Inflammatory macrophage treated with lipopolysaccharide for 1 hour (primary cell): ENCODE results near the gene ROBO2.

Experiments
- DNase-seq, 2 donors: peaks; one replicate each; pipeline ENCODE4 v3.0.0-alpha.2; 2020 to 2022

Gene ROBO2

GRCh38 chr3:77524946-77525682, 485.2 kb downstream of the ROBO2 start:
- no peak for DNase-seq

- DNase-seq = no peak
Observed at GRCh38 chr3:77526573-77527113, 486.7 kb downstream of the ROBO2 start.

DNA sequence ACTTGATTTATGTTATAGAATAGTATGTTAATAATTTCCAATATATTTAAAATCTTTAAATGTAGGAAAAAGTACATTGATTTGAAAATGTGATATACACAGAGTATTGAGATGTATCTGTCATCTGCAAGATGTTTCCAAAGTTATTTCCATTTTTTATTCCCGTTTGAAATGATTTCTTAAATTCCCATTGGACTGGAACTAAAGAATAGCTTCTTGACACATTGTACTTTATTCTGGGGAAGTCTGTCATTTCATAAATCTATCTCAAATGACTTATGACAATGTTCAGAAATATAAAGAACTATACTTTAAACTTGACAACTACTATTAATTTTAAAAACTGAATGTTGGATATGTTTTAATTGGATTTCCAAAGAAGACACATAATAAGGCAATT, 489.6 kb downstream of the ROBO2 start:
- no peak for DNase-seq

DNA sequence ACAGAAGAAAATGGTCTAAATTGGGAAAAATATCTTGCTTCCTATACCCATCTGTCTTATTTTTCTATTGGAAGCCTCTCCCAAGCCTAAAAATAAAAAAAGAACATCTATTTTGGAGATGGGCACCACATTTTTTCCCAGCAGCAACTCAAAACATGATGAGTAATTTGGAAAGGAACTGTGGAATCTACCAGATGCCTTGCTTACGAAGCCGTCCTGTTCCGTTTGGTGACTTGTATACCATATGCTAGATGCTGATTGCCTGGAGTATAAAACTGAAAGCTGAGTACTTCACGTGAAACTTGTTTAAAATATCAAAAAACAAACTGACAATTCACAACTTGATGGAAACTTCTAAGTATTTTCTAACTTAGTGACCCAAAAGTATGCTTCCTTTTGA, 491.0 kb downstream of the ROBO2 start:
- DNase-seq = no peak

- DNase-seq = no peak
Observed at GRCh38 chr3:77535116-77535515, 495.2 kb downstream of the ROBO2 start.

GRCh38 chr3:77536038-77536775, 496.3 kb downstream of the ROBO2 start:
- DNase-seq = no peak

GRCh38 chr3:77539014-77539413, 499.1 kb downstream of the ROBO2 start:
- no peak for DNase-seq

DNA sequence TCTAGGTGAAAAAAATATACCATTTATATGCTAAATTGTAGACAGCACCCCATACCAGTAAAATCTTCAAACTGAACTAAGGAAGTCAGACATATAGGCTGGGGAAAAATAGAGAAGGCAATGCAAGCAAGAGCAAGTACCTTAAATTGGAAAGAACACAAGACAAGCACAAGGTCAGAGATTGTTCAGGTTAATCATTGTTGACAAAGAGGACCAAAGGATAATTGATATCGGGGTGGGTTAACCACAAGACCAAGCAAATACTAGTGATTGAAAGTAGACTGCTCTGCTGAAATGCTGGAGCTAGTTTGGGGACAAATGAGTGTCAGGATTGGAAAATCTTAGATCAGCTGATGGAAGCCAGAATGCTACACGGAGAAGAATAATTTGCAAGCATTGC, 499.8 kb downstream of the ROBO2 start:
- DNase-seq = no peak

- no peak for DNase-seq
Observed at GRCh38 chr3:77541203-77541922, 501.5 kb downstream of the ROBO2 start.

DNA sequence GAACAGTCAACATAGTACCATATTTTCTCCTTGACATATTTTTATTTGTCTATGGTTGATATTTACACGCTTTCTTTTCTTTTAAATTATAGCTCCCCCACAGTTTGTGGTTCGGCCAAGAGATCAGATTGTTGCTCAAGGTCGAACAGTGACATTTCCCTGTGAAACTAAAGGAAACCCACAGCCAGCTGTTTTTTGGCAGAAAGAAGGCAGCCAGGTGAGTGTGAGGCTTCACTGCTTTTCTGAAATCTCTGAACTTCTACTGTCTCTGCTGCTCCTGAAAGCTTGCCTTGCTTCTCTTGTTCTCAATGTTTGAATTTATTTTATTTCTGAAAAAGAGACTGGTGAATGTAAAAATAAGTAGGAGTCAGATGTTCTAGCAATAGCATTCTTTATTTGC, 506.3 kb downstream of the ROBO2 start:
- no peak for DNase-seq

DNA sequence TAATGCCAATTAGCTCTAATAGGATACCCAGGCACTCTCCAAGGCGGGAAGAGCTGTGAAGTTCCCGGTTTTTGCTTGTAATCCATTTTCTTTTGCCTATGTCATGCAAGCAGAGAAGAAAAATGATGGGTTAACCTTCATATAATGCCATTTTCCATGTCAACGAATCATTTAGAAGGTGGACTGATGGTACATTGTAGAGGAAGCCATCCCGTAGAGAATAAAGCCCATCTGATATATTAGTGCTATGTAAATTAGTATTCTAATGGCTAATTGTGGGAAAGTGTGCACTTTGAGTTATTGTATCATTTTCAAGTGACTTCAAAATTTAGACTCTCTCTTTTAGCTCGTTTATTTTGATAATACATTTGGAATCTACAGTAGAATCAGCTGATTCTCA, 509.1 kb downstream of the ROBO2 start:
- no peak for DNase-seq

- no peak for DNase-seq
Observed at GRCh38 chr3:77553240-77553639, 513.3 kb downstream of the ROBO2 start.

DNA sequence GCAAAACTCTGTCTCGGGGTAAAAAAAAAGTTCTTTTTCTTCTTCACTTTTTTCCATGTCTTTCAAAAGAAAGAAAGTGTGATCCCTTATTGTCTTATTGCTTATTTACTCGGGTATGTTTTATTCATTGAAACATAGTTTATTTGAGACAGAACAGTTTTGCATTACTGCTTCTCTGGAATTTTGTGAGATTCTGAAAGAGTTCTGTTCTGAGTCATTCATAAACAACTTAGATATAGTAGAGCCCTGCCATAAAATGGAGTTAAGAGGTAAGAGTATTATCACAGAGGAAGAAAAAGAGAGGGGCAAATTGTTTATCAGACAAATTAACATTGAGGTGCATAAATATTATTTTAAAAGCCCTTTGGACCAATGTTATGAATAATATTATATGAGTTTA, 522.2 kb downstream of the ROBO2 start:
- no peak for DNase-seq

DNA sequence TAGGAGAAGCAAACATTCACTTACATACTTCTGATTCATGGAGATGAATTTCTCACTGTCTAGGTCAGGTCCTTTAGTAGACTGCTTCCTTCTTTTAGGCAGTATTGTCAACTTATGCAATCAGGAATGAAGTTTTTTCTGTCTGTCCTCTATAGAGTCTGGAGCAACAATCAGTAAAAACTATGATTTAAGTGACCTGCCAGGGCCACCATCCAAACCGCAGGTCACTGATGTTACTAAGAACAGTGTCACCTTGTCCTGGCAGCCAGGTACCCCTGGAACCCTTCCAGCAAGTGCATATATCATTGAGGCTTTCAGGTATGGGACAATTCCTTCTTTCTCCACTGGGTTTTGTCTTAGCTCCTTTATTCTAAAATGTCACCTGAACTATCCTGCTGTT, 523.1 kb downstream of the ROBO2 start:
- DNase-seq = no peak

GRCh38 chr3:77566055-77566454, 526.2 kb downstream of the ROBO2 start:
- DNase-seq = no peak

GRCh38 chr3:77571971-77572715, 532.2 kb downstream of the ROBO2 start:
- DNase-seq = no peak

GRCh38 chr3:77577264-77577663, 537.4 kb downstream of the ROBO2 start:
- no peak for DNase-seq

GRCh38 chr3:77586216-77586615, 546.3 kb downstream of the ROBO2 start:
- no peak for DNase-seq

DNA sequence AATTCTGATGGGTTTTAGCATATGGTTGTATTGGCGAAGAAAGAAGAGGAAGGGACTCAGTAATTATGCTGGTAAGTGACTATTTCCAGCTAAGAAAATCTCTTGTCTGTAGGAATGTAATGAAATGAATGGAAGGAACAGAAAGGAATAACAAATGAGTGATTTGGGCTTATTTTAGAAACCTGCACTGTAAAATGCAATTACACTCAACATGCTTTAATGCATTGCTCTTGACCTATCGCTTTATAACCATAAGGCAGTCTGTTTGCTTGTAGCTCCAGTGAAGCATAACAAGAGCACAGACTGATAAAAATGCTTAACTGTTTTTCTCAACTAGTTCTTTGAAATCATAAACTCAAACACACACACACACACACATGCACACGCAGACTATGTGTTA, 549.0 kb downstream of the ROBO2 start:
- no peak for DNase-seq

DNA sequence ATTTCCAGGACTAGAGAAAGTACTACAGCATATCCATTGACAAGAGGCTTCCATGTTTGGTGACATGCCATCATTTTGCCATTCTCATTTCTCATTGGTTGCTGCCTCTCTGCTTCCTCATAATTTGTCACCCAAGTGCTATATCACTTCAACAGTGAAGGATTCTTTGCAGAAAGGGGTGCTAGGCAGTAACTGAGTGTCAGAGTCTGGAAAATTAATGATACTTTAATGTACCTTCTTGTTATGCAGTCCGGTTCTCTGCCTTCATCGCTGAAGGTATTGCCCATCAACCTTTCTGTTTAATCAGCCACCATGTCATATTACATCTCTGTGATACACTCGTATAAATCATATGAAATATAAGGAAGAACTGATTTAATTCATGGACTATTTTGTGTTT, 550.3 kb downstream of the ROBO2 start:
- DNase-seq = no peak

DNA sequence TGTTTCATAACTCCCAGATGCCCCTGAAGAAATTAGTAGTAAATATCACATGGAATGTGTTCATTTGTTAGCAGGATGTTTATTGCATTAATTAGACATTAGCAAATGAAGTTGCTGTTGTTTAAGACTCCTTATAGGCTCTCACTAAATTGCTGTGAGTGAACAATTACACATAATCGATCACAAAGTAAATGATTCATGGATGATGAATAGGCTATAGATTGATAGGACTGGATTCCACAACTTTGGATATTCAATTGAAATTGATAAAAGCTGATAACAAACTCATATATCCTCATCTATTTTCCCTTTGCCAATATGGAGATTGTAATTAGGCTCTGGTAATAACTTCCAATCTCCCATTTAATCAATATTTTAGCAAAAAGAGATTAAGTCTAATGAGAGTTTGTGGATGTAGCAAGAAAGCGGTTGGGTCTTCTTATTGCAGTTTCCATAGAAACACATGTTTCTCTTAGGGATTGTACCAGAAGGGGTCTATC, 555.5 kb downstream of the ROBO2 start:
- DNase-seq = no peak

GRCh38 chr3:77599948-77600347, 560.0 kb downstream of the ROBO2 start:
- no peak for DNase-seq
